WI38 (cell line): ENCODE results near the gene ADAM33.

Source experiments
- H3K4me3 ChIP-seq: 2 replicates; pipeline ENCODE4 v1.5.1; 2011; ENCODE audit warnings: low read depth, mild to moderate bottlenecking, control low read depth, low read length
- TF ChIP-seq, protein P1 (sequence below): IDR thresholded peaks from 2 replicates; pipeline ENCODE4 v1.5.1; 2012; ENCODE audit warnings: low read depth, mild to moderate bottlenecking, control low read depth, low read length

The ADAM33 gene

DNA sequence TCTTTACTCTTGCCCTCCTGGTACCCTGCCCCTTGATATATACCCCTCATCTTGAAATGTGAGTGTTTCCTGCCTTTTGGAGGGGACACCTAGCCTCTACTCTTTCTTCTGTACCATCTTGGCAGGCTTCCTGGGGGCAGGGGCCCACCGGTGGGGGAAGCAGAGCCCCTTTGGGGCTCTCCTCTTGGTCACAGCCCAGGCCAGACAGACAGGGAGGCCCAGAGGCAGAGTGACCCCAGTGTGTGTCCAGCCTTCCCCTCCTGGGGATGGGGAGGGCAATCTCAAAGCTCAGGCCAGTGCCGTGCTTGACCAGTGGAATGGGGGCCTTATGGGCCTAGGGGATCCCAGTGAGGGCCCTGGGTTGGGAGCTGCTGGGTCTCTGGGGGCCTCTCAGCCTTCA, 3.6 kb downstream of the ADAM33 start:
- TF ChIP-seq, protein P1, sequence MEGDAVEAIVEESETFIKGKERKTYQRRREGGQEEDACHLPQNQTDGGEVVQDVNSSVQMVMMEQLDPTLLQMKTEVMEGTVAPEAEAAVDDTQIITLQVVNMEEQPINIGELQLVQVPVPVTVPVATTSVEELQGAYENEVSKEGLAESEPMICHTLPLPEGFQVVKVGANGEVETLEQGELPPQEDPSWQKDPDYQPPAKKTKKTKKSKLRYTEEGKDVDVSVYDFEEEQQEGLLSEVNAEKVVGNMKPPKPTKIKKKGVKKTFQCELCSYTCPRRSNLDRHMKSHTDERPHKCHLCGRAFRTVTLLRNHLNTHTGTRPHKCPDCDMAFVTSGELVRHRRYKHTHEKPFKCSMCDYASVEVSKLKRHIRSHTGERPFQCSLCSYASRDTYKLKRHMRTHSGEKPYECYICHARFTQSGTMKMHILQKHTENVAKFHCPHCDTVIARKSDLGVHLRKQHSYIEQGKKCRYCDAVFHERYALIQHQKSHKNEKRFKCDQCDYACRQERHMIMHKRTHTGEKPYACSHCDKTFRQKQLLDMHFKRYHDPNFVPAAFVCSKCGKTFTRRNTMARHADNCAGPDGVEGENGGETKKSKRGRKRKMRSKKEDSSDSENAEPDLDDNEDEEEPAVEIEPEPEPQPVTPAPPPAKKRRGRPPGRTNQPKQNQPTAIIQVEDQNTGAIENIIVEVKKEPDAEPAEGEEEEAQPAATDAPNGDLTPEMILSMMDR: no peak
- H3K4me3 ChIP-seq: no peak overlapping the region

GRCh38 chr20:3677733-3678132, 4.1 kb downstream of the ADAM33 start:
- H3K4me3 ChIP-seq: no peak overlapping the region
- TF ChIP-seq, protein P1: no peak

DNA sequence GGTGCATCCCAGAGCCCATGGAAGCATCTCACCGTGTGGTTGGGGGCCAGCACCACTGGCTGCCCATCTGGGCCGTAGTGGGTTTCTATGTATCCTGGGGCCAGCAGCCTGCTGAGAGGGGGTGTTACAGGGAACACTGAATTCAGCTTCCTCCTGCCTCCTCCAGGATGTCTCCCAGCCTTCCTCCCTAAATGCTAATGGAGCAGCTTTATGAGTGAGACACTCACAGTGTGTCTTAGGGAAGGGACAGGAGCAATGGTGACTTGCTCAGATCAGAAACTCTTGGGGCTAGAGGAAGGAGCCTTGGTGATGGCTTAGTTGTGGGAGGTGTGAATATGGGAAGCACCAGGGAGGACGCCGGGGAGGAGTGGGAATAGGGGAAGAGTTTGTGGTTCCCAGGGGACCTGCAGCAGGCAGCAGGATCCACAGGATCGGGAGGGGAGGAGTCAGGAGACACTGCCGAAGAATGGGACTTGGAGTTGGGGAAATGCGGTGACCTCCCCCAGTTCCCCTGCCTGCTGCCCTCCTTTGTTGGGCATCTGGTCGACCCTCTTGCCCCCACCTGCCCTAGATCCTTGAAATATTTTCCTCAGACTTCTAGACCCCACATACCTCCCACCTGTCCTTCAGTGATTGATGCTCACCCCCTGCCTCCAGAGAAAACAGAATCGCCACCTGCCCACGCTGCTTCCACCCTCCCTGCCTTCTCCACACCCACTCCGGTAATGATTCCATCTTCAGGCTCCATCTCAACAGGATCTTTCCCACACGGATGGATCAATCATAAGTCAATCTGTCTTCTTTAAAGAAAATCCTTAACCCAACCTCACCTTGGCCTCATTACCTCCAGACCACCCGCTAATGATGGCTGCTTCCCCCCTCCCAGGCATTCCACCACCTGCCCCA, 6.6 kb downstream of the ADAM33 start:
- TF ChIP-seq, protein P1: no peak
- no peak overlapping the region for H3K4me3 ChIP-seq

GRCh38 chr20:3674447-3674846, 7.4 kb downstream of the ADAM33 start:
- TF ChIP-seq, protein P1: no peak
- H3K4me3 ChIP-seq: no peak overlapping the region

DNA sequence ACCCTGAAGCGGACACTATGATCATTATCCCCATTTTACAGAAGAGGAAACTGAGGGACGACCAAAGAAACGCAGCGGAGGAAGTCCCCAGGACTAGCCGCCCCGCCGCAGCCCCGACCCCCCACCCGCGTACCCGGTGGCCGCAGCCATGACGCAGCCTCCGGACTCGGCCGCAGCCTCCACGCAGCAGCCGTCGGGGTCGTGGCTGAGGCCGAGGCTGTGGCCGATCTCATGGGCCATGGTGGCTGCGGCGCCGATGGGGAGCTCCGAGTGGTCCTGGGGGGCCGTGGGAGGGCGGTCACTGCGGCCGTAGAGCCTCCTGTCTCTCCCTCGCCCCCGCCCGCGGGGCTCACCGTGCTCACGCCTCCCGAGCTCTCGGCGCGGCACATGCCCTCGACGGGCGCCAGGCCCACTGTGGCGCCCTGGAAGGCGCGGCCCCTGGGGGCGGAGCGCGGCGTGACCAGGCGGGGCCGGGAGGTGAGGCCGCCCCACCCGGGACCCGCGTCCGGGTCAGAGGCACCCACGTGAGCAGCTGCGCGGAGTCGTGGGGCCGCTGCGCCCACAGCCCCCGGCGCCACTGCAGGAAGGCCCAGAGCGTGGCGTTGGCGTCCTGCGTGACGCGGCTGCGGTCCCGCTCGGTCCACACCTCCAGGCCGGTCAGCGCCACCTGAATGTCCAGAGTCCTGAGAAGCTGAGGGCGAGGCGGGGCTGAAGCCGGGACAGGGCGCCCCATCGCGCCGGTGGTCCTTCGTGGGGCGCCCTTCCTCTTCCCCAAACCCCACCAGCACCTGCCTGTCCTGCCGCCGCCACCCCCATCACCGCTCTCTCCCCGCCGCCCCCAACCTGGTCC, 8.4 kb downstream of the ADAM33 start:
- H3K4me3 ChIP-seq: no peak overlapping the region
- TF ChIP-seq, protein P1: no peak

DNA sequence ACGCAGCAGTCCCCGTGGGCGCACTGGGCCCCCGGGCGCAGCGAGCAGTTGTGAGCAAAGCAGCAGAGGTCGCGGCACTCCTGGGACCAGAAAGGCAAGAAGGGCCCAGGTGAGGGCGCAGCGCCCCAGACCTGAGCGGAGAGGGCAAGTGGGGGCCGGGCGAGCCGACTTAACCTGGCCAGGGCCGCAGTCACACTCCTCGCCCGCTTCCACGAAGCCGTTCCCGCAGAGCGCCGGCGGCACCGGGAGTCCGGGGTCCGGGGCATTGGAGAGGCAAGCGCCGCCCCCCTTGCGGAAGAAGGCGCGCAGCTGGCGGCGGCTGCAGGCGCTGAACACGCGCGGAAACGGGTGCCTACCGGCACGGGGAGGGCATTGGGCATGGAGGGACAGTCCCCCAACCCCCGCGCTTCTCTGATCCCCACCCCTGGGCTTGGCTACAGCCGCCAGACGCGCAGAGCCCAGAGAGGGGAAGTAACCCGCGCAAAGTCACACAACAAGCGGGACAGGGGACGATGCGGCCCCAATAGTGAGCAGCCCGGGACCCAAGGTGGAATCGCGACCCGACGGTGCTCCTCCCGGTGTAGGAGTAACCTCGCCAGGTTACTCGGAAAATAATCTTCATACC, 9.2 kb downstream of the ADAM33 start:
- no peak overlapping the region for H3K4me3 ChIP-seq
- TF ChIP-seq, protein P1: no peak
